Heart right ventricle (tissue), 16 donors: Measurements from ENCODE around the gene RHBG. TPM values are rescaled to one million over a fixed set of nuclear protein-coding genes. Genes with fewer than 3 reads are reported as not detected.

Experiments used
- ATAC-seq, 8 donors: fragments of 200-7000 bp; cut with Tn5 transposase; one replicate each; pipeline ENCODE4 v1.9.1; 2020; ENCODE audit warnings: mild to moderate bottlenecking in 8 of 8, moderate library complexity in 8 of 8, moderate number of reproducible peaks in 1 of 8
- DNase-seq, 2 donors: peaks; one replicate each; pipeline ENCODE4 v3.0.0-alpha.2; 2020
- H3K27ac ChIP-seq, 10 donors: fragments of 200-600 bp; sonication (generic) in 2 of 10; one replicate each; pipeline versions ENCODE4 v1.5.0 to v1.8.0; 2020 to 2022; ENCODE audit warnings: mild to moderate bottlenecking in 3 of 10
- H3K27me3 ChIP-seq, 7 donors: fragments of 200-600 bp; one replicate each; pipeline ENCODE4 v1.8.0; 2021 to 2022; ENCODE audit warnings: mild to moderate bottlenecking in 2 of 7
- H3K36me3 ChIP-seq, 9 donors: fragments of 200-600 bp; sonication (generic) in 1 of 9; one replicate each; pipeline versions ENCODE4 v1.5.0 to v1.8.0; 2020 to 2022; ENCODE audit warnings: mild to moderate bottlenecking in 2 of 9
- H3K4me1 ChIP-seq, 9 donors: fragments of 200-600 bp; sonication (generic) in 1 of 9; one replicate each; pipeline versions ENCODE4 v1.5.0 to v1.8.0; 2020 to 2022; ENCODE audit warnings: mild to moderate bottlenecking in 4 of 9
- H3K4me3 ChIP-seq, 10 donors: fragments of 200-600 bp; sonication (generic) in 2 of 10; one replicate each; pipeline versions ENCODE4 v1.5.0 to v1.8.0; 2020 to 2022; ENCODE audit warnings: mild to moderate bottlenecking in 7 of 10, moderate library complexity in 2 of 10
- H3K9me3 ChIP-seq, 11 donors: fragments of 200-600 bp in 10 of 11; sonication (generic) in 2 of 11; one replicate each; pipeline versions ENCODE4 v1.5.0 to v1.8.0; 2013 to 2022; ENCODE audit warnings: mild to moderate bottlenecking in 2 of 11, control low read depth in 1 of 11, moderate library complexity in 1 of 11
- WGBS, 2 donors: extraction: QIAGEN DNeasy Blood & Tissue Kit; methylation state at CpG; one replicate each; pipeline ENCODE4 v1.1.7; 2013; ENCODE audit warnings: inconsistent platforms in 1 of 2; 5-methylcytosine and 5-hydroxymethylcytosine counted together
- intact Hi-C, 10 donors: fragments of 100-400 bp; cut with DNase I; formaldehyde crosslinking; loops; one replicate each; pipeline versions ENCODE4 v1.11.1 to v1.14.2; 2022
- polyA plus RNA-seq, 2 donors: library from polyadenylated mRNA; stranded (reverse); fragments of 200-250 nt; gene quantifications; one replicate each; pipeline ENCODE4 v1.2.3, GENCODE V29; 2013
- total RNA-seq, 10 donors: library from RNA; stranded (reverse); fragmentation: NEBNext Ultra II Directional in 3 of 10; extraction: Animal tissue kit (Norgen Biotek cat#: 25700) in 3 of 10; gene quantifications; one replicate each; pipeline versions ENCODE4 v1.2.1 to v1.2.4, GENCODE V29; 2021 to 2023
- TF ChIP-seq, protein P1 (sequence below), 9 donors: fragments of 200-600 bp; sonication (generic) in 2 of 9; IDR thresholded peaks; one replicate each; pipeline versions ENCODE4 v1.5.0 to v1.8.0; 2021 to 2022; ENCODE audit warnings: antibody characterized with exemption in 9 of 9, mild to moderate bottlenecking in 5 of 9, moderate library complexity in 1 of 9
- donor health status: Arrhythmogenic right ventricular cardiomyopathy.
- donor health status: ischemic (EF 13 %, LVEDD 7.1; RV severe dilation, severe dysfunction).
- donor health status: healthy with polysubstance abuse.
- donor health status: DM: no; HTN: yes; CAD: no.
- donor health status: DM: no; HTN: no; CAD: no.
- donor health status: ischemic (EF 25% LVEDD 6.9; RV normal size, moderate dysfunction).
- donor health status: ischemic (EF 25% LVEDD 5.7; RV mildly dilated, moderate dysfunction).
- donor health status: healthy.
- donor health status: DM: yes; HTN: yes; CAD: no.
- donor health status: Ischemic cardiomyopathy.
- donor health status: ischemic (EF 35%, LVEDD 5.7; RV mildly dilated, moderate dysfunction).
- donor health status: nonischemic (EF 11% LVEDD 7.7; RV severe dilation, severe dysfunction).
- donor health status: DM: yes; HTN: yes; CAD: no.
- donor health status: PGD.
- donor health status: ischemic (EF 29% LVEDD 5.4; RV normal size, mild dysfunction).
- donor health status: nonischemic (EF 23%, LVEDD 6.1; RV moderate dilation, normal function).

The RHBG gene
- total and polyA plus RNA-seq, 12 donors = not detected

DNA sequence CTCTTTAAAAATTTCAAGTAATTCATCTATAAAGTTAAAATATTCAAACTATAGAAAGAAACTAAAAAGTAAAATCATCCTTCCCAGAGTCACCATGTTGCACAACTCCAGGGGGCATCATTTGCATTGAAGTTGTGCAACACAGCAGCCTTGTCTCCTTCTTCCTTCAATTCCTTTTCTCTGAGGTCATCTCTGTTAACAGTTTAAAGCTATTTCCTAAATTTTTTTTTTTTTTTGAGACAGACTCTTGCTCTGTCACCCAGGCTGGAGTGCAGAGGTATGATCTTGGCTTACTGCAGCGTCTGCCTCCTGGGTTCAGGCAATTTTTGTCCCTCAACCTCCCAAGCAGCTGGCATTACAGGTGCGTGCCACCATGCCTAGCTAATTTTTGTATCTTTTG is 7.1 kb downstream of the RHBG start:
- 89 to 92% methylated on average over 2 of the region's 2 CpGs for WGBS, 2 donors

DNA sequence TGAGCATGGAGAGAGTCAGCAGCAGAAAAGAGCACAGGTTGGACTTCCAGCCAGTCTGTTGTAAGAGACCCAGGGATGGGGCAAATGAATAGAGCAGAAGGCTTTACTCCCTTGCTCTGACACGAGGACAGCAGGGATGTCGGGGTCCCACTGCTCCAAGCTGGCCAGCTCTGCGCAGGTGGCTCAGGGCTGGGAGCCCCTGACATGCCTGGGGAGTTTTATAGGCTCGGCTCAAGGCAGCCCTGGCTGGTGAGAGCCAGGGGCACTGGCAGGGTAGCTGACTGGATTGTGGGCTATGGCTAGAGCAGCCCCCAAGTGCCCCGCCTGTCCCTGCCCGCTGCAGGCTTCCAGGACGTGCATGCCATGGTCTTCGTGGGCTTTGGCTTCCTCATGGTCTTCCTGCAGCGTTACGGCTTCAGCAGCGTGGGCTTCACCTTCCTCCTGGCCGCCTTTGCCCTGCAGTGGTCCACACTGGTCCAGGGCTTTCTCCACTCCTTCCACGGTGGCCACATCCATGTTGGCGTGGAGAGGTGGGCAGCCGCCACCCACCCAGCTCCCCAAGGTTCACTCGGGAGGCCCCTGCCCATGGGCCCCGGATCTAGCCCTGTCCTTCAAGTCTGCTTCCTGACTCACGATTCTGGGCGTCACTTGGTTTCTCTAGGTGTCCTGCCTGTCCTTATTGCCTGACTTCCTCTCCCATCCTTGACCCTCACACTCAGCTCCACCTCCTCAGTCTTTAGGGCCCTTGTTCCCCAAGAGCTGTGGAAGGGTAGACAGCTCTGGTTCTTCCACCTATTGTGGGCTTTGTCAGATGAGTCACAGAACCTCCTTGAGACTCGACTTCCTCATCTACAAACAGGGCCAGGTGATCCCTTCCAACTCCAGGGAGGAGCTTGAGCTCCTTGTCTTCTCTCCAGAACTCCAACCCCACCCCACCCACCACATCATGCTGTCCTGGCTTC is 8.2 kb downstream of the RHBG start:
- no peak for DNase-seq
- H3K9me3 ChIP-seq = no peaks in the 10 kb centered on the region
- TF ChIP-seq, protein P1, sequence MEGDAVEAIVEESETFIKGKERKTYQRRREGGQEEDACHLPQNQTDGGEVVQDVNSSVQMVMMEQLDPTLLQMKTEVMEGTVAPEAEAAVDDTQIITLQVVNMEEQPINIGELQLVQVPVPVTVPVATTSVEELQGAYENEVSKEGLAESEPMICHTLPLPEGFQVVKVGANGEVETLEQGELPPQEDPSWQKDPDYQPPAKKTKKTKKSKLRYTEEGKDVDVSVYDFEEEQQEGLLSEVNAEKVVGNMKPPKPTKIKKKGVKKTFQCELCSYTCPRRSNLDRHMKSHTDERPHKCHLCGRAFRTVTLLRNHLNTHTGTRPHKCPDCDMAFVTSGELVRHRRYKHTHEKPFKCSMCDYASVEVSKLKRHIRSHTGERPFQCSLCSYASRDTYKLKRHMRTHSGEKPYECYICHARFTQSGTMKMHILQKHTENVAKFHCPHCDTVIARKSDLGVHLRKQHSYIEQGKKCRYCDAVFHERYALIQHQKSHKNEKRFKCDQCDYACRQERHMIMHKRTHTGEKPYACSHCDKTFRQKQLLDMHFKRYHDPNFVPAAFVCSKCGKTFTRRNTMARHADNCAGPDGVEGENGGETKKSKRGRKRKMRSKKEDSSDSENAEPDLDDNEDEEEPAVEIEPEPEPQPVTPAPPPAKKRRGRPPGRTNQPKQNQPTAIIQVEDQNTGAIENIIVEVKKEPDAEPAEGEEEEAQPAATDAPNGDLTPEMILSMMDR (IDR thresholded peaks at IDR 0.05) = no peak
- no peak overlapping the region for H3K4me3 ChIP-seq
- ATAC-seq = peak in 1 of 8 donors; percentile 62
- no peak overlapping the region for H3K27ac ChIP-seq
- intact Hi-C loops = no loop called here
- no peaks in the 10 kb centered on the region for H3K36me3 ChIP-seq
- H3K4me1 ChIP-seq = peaks cover 0 to 7% (median 0%) of the 10 kb centered on the region in 9 donors
- peaks cover 0 to 10% (median 0%) of the 10 kb centered on the region in 7 donors for H3K27me3 ChIP-seq
- 83 to 87% methylated on average over 19 to 20 of the region's 20 CpGs for WGBS, 2 donors

More for the DNA sequence above, 7.1 kb downstream of the RHBG start:
- TF ChIP-seq, protein P1 (IDR thresholded peaks at IDR 0.05) = no peak
- no peak overlapping the region for H3K27ac ChIP-seq
- H3K4me1 ChIP-seq = peaks cover 0 to 13% (median 0%) of the 10 kb centered on the region in 9 donors
- ATAC-seq (no peak), DNase-seq (no peak)
- peaks cover 0 to 19% (median 4%) of the 10 kb centered on the region in 7 donors for H3K27me3 ChIP-seq
- intact Hi-C loops = no loop called here
- no peaks in the 10 kb centered on the region for H3K36me3 ChIP-seq
- no peaks in the 10 kb centered on the region for H3K9me3 ChIP-seq
- no peak overlapping the region for H3K4me3 ChIP-seq

DNA sequence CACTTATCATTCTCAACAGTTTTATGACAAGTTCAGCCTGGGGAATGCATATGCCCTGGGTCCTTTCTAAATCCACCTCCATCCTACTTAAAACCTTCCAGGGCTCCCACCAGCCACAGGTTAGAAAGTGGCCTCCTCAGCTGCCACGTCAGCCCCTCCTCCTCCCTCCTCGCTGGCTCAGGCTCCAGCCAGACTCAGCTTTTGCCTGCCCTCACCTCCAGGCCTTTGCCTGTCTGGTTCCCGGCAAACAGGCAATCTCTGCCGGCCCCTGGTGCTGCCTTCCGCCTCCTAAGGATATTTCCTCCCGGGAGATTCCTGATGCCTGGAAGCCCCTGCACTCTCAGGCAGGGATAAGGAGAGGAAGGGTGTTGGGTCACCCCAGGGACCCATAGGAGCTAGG is 9.5 kb downstream of the RHBG start:
- TF ChIP-seq, protein P1 (IDR thresholded peaks at IDR 0.05) = no peak

DNA sequence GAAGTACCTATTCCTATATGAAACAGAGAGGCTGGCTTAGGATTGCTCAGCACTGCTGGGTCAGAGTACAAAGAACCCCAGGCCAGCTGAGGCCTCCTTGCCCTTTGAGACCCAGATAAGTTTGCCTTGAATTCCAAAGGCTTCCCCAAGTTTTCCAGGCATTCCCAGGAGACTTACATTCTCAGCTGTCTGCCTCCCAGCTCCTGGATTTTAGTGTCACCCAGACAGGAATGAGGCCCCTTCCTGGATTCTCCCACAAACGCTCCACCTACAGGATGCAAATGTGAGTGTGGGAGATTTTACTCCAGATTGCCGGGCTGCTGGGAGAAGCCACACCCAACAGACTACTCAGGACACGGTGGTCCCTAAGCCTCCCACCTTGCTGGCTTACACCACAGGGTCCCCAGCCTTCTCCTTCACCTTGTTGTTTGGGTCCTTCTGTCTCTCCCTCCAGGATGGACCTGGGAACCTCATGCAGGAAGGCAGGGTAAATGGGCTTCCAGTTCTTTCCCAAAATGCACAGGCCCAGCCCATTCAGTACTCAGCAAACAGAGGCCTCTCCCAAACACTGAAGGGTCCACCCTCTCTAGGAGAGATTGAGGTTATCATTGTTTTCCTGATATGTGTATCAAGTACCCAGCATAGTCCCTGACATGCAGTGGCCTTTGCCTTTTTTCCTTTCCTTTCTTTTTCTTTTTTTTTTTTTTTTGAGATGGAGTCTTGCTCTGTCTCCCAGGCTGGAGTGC is 10.6 kb downstream of the RHBG start:
- 49 to 62% methylated on average over 3 of the region's 3 CpGs for WGBS, 2 donors
- intact Hi-C loops = loop anchor here in 6 of 10 donors (2.0 to 10.0 kb wide), 5 partner anchors 165 to 275 kb away; partner anchors contain the start of gene GPATCH4 (in 3 of the 6)
- peaks cover 0 to 3% (median 0%) of the 10 kb centered on the region in 7 donors for H3K27me3 ChIP-seq
- DNase-seq (no peak), ATAC-seq (no peak)
- no peaks in the 10 kb centered on the region for H3K36me3 ChIP-seq
- H3K4me3 ChIP-seq = no peak overlapping the region
- peaks cover 0 to 4% (median 0%) of the 10 kb centered on the region in 9 donors for H3K4me1 ChIP-seq
- TF ChIP-seq, protein P1 (IDR thresholded peaks at IDR 0.05) = no peak
- H3K9me3 ChIP-seq = no peaks in the 10 kb centered on the region
- H3K27ac ChIP-seq = no peak overlapping the region

More for the DNA sequence above, 9.5 kb downstream of the RHBG start:
- Histone ChIP-seq H3K4me1 (peaks cover 0 to 5% (median 0%) of the 10 kb centered on the region in 9 donors), H3K4me3 (no peak overlapping the region), H3K27me3 (peaks cover 0 to 5% (median 0%) of the 10 kb centered on the region in 7 donors), H3K9me3 (no peaks in the 10 kb centered on the region), H3K36me3 (no peaks in the 10 kb centered on the region), H3K27ac (no peak overlapping the region)
- DNase-seq (no peak), ATAC-seq (no peak)
- 60 to 71% methylated on average over 6 of the region's 6 CpGs for WGBS, 2 donors
- intact Hi-C loops = no loop called here
